Prostate gland (tissue), 2 donors: ENCODE measurements around the gene PAQR6. TPM values are rescaled to one million over a fixed set of nuclear protein-coding genes. Genes with fewer than 3 reads are reported as not detected.

Experiments used
- DNase-seq: peaks from one replicate; pipeline ENCODE4 v3.0.0-alpha.2; 2019; ENCODE audit warnings: low spot score
- H3K27ac ChIP-seq, 2 donors: fragments of 200-600 bp; sonication (generic); 2 replicates each; pipeline ENCODE4 v1.5.1; 2017 to 2019
- H3K27me3 ChIP-seq: fragments of 200-600 bp; sonication (generic); replicated peaks from 2 replicates; pipeline ENCODE4 v1.5.1; 2019; ENCODE audit not compliant: insufficient read depth
- H3K36me3 ChIP-seq, 2 donors: fragments of 200-600 bp; sonication (generic); 1 replicate in 1 of 2; 2 replicates in 1 of 2; pipeline versions ENCODE4 v1.5.1 to v1.8.1; 2017 to 2019
- H3K4me1 ChIP-seq: fragments of 200-600 bp; sonication (generic); replicated peaks from 2 replicates; pipeline ENCODE4 v1.5.1; 2019
- H3K4me3 ChIP-seq, 2 donors: fragments of 200-600 bp; sonication (generic); 2 replicates each; pipeline ENCODE4 v1.5.1; 2017 to 2019
- H3K9me3 ChIP-seq: fragments of 200-600 bp; sonication (generic); 2 replicates; pipeline ENCODE4 v1.5.1; 2017
- POLR2A ChIP-seq: fragments of 450-650 bp; IDR thresholded peaks from one replicate; pipeline ENCODE4 v1.6.1; 2016; ENCODE audit warnings: antibody characterized with exemption, mild to moderate bottlenecking
- POLR2AphosphoS5 ChIP-seq: sonication (generic); formaldehyde crosslinking; IDR thresholded peaks from one replicate; pipeline ENCODE4 v1.6.1; 2017; ENCODE audit warnings: antibody characterized with exemption
- WGBS: methylation state at CpG from one replicate; pipeline ENCODE4 v1.1.5; 2018; 5-methylcytosine and 5-hydroxymethylcytosine counted together
- intact Hi-C: fragments of 100-400 bp; cut with DNase I; formaldehyde crosslinking; loops from one replicate; pipeline ENCODE4 v1.14.2; 2022
- total RNA-seq, 2 donors: library from RNA; depleted of rRNA; stranded (reverse); fragments of >200 nt; gene quantifications; one replicate each; pipeline ENCODE4 v1.1.0, GENCODE V29; 2016
- TF ChIP-seq, protein P1 (sequence below), 4 experiments: fragments of 200-600 bp in 2 of 4; fragments of 450-650 bp in 2 of 4; sonication (generic) in 2 of 4; IDR thresholded peaks; 1 replicate in 3 of 4; 2 replicates in 1 of 4; pipeline ENCODE4 v1.5.1; 2016 to 2019; ENCODE audit warnings: antibody characterized with exemption in 4 of 4, mild to moderate bottlenecking in 2 of 4, moderate library complexity in 2 of 4

The PAQR6 gene
- total RNA-seq, 2 donors from 2014 or later: 2.8 to 8.6 TPM

DNA sequence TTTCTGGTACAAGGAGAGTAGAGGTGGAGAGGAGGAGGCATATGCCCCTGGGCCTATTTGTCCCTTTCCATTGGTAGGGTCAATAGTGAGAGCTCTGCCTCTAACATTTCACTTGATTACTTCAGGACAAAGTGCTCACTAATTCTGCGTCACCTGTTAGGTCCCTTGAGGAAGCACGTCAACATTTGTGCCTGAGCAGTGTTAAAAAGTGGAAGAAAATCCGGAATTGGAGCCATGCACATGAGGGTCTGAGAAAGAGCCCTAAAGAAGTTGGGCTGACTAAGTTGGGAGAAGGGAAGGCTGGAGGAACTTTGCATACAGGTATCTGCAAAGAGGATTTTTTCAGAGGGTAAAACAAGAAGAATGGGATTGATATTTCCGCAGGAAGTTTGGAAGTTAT lies 52.0 kb downstream of the PAQR6 start:
- no peaks in the 10 kb centered on the region for H3K27me3 ChIP-seq
- no peak for DNase-seq
- WGBS: 77% methylated on average over 4 of the region's 4 CpGs
- peaks cover 4% of the 10 kb centered on the region for H3K4me1 ChIP-seq
- no peaks in the 10 kb centered on the region for H3K36me3 ChIP-seq
- H3K4me3 ChIP-seq: no peak overlapping the region
- intact Hi-C loops: no loop called here
- H3K27ac ChIP-seq: no peak overlapping the region
- TF ChIP-seq, protein P1, sequence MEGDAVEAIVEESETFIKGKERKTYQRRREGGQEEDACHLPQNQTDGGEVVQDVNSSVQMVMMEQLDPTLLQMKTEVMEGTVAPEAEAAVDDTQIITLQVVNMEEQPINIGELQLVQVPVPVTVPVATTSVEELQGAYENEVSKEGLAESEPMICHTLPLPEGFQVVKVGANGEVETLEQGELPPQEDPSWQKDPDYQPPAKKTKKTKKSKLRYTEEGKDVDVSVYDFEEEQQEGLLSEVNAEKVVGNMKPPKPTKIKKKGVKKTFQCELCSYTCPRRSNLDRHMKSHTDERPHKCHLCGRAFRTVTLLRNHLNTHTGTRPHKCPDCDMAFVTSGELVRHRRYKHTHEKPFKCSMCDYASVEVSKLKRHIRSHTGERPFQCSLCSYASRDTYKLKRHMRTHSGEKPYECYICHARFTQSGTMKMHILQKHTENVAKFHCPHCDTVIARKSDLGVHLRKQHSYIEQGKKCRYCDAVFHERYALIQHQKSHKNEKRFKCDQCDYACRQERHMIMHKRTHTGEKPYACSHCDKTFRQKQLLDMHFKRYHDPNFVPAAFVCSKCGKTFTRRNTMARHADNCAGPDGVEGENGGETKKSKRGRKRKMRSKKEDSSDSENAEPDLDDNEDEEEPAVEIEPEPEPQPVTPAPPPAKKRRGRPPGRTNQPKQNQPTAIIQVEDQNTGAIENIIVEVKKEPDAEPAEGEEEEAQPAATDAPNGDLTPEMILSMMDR (IDR thresholded peaks at IDR 0.05): no peak
- TF ChIP-seq POLR2AphosphoS5: no peak
- no peak for TF ChIP-seq POLR2A
- no peaks in the 10 kb centered on the region for H3K9me3 ChIP-seq

DNA sequence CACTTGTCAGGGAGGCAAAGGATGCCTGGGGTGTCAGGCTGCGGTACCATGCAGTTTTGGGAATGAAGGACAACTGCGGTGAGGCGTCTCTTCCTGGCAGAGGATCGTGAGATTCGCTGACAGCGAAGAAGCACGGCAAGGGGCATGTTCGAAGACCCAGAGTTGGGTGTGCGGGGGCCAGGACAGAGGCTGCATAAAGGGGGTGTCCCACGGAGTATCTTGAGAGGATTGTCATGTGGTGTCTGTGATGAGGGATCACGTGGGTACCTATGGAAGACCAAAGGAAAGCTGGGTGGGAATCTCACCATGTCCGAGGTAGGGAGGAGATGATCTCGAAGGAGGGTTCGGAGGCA lies 53.6 kb downstream of the PAQR6 start:
- 11% methylated on average over 14 of the region's 14 CpGs for WGBS
- H3K9me3 ChIP-seq: no peaks in the 10 kb centered on the region
- no peak for TF ChIP-seq POLR2A
- TF ChIP-seq, protein P1 (IDR thresholded peaks at IDR 0.05): no peak
- no peak for TF ChIP-seq POLR2AphosphoS5
- peak overlapping the region; percentile 43 to 78 for H3K27ac ChIP-seq
- intact Hi-C loops: no loop called here
- H3K36me3 ChIP-seq: no peaks in the 10 kb centered on the region
- peak overlapping the region; percentile 55 to 90 for H3K4me3 ChIP-seq
- peaks cover 4% of the 10 kb centered on the region for H3K4me1 ChIP-seq
- DNase-seq: no peak
- H3K27me3 ChIP-seq: no peaks in the 10 kb centered on the region

DNA sequence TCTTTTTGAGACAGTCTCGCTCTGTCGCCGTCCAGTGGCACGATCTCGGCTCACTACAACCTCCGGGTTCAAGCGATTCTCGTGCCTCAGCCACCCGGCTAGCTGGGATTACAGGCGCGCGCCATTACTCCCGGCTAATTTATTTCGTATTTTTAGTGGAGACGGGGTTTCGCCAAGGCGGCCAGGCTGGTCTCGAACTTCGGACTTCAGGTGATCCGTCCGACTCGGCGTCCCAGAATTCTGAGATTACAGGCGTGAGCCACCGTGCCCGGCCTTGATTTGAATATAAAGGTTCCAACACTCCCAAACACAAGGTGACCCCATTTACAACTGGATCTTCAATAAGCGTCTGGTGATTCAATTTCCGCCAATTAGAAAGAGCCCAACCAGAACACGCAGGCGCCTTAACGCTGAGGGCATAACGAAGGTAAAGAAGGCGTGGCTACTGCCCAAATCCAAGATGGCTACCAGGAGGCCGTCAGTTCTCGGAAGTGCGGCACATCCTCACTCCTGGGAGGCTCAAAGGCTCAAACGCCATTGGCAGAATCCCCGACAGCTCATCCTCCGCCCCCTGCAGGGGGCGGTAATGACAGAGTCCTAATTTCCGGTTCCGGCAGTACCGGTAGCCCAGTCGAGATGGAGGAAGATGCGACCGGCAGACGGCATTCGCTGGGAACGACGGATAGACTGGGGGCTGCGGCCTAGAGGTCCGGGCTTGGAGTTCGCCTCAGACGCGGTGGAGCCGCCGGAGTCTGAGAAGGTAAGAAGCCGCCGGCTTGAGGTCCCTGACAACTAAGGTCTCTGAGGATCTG lies 54.2 kb downstream of the PAQR6 start, which contains the start of gene SLC25A44:
SLC25A44 (plus strand) TSS at position 617 of the 812 bp plus-strand sequence. CDS start 5,744 bp downstream, outside the sequence.
- Histone ChIP-seq H3K4me3 (peak within 1 kb of the TSS; percentile 55 to 90), H3K9me3 (no peaks in the 10 kb centered on the region), H3K4me1 (peaks cover 4% of the 10 kb centered on the region), H3K27ac (peak within 1 kb of the TSS; percentile 68 to 78), H3K36me3 (no peaks in the 10 kb centered on the region), H3K27me3 (no peaks in the 10 kb centered on the region)
- intact Hi-C loops: loop anchor here (2.0 kb wide), 1 partner anchor 19 kb away; the partner anchor contains the start of gene PMF1
- 4% methylated on average over 59 of the region's 59 CpGs for WGBS
- DNase-seq: peak; percentile 98
- TF ChIP-seq POLR2AphosphoS5 (peak; percentile 97), POLR2A (peak; percentile 18)
- TF ChIP-seq, protein P1 (IDR thresholded peaks at IDR 0.05): peak; percentile 27 to 88 (median 68)

Other genes starting within 250 kb of the PAQR6 start
- 100 to 1,000 TPM; 201 to 229 TPM for gene SSR2, start 227.1 kb downstream of the PAQR6 start, total RNA-seq
- 10 to 100 TPM; 27.0 to 43.6 TPM for gene UBQLN4, start 194.3 kb downstream of the PAQR6 start, total RNA-seq
- 10 to 100 TPM; 48.0 to 91.4 TPM for gene LAMTOR2, start 193.3 kb downstream of the PAQR6 start, total RNA-seq
- gene RAB25, start 186.9 kb downstream of the PAQR6 start, total RNA-seq: 100 to 1,000 TPM in 1 of 2 donors, 10 to 100 TPM in 1; 33.5 to 100 TPM
- 1 to 10 TPM; 3.3 to 5.7 TPM for gene MEX3A, start 165.6 kb downstream of the PAQR6 start, total RNA-seq
- gene LMNA, start 133.3 kb downstream of the PAQR6 start, total RNA-seq: 100 to 1,000 TPM; 227 to 265 TPM
- 10 to 100 TPM; 22.9 to 44.9 TPM for gene SEMA4A, start 94.5 kb downstream of the PAQR6 start, total RNA-seq
- 10 to 100 TPM; 14.2 to 16.5 TPM for gene SLC25A44, start 54.0 kb downstream of the PAQR6 start, total RNA-seq
- 100 to 1,000 TPM in 1 of 2 donors, 10 to 100 TPM in 1; 64.6 to 125 TPM for gene PMF1, start 35.0 kb downstream of the PAQR6 start, total RNA-seq
- gene BGLAP, start 5.9 kb downstream of the PAQR6 start, total RNA-seq: 1 to 10 TPM; 1.8 to 5.7 TPM
- gene SMG5, start 34.8 kb upstream of the PAQR6 start, total RNA-seq: 100 to 1,000 TPM in 1 of 2 donors, 10 to 100 TPM in 1; 49.1 to 113 TPM
- 10 to 100 TPM; 20.7 to 34.3 TPM for gene TMEM79, start 36.3 kb upstream of the PAQR6 start, total RNA-seq
- 100 to 1,000 TPM in 1 of 2 donors, 10 to 100 TPM in 1; 91.7 to 132 TPM for gene GLMP, start 47.6 kb upstream of the PAQR6 start, total RNA-seq
- 1 to 10 TPM in 1 of 2 donors, not detected in 1; 1.1 TPM for gene VHLL, start 51.3 kb upstream of the PAQR6 start, total RNA-seq
- 100 to 1,000 TPM; 144 to 167 TPM for gene CCT3, start 90.2 kb upstream of the PAQR6 start, total RNA-seq
- 10 to 100 TPM in 1 of 2 donors, not detected in 1; 58.7 TPM for gene TSACC, start 90.5 kb upstream of the PAQR6 start, total RNA-seq
- gene RHBG, start 121.2 kb upstream of the PAQR6 start, total RNA-seq: under 1 TPM in 1 of 2 donors, not detected in 1; 0.85 TPM